HEK293 (cell line): ENCODE measurements around the gene RAC3.

Experiments
- YY1 ChIP-seq: fragments of 450-650 bp; formaldehyde crosslinking; IDR thresholded peaks from 2 replicates; pipeline ENCODE4 v1.5.1; 2018; ENCODE audit warnings: missing biosample characterization, missing genetic modification characterization
- TF ChIP-seq, protein P1 (sequence below): sonication (generic); formaldehyde crosslinking; IDR thresholded peaks from 2 replicates; pipeline ENCODE4 v1.8.1; 2022; ENCODE audit warnings: mild to moderate bottlenecking, moderate library complexity, missing genetic modification reagents
- TF ChIP-seq, protein P2 (sequence below): fragments of 450-650 bp; formaldehyde crosslinking; IDR thresholded peaks from 2 replicates; pipeline ENCODE4 v1.5.1; 2016; ENCODE audit warnings: missing biosample characterization, missing genetic modification characterization

DNA sequence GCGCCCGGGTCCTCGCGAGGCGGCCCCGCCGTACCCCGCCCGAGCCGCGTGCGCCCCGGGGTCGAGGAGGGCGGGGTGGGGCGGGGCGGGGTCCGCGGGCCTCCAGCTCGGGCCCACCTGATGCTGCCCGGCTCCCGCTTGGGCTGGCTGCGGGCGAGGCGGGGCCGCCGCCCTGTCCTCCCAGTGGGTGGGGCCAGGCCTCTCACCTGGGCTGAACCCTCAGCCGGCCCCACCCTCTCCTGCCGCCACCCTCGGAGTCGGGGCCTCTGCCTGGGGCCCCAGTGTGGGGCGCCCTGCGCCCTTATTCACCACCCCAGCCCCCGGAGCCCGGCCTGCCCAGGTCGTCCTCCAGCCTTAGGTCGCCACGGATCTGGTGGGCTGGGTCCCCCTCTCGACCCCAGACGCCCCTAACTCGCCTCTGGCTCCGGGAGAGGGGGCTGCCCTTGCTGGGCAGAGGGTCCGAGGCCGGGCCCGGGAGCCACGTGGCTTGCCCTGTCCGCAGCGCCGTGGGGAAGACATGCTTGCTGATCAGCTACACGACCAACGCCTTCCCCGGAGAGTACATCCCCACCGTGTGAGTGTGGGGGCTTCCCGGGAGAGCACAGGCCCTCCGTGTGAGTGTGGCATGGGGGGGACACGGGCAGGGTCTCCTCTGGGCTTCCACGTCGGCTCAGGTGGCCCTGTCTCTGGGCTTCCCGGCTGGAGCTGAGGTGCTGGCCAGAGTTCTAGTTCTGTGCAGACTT lies 578 bp downstream of the RAC3 start:
- TF ChIP-seq YY1 (tag by site-specific recombination), result no peak
- TF ChIP-seq, protein P1, sequence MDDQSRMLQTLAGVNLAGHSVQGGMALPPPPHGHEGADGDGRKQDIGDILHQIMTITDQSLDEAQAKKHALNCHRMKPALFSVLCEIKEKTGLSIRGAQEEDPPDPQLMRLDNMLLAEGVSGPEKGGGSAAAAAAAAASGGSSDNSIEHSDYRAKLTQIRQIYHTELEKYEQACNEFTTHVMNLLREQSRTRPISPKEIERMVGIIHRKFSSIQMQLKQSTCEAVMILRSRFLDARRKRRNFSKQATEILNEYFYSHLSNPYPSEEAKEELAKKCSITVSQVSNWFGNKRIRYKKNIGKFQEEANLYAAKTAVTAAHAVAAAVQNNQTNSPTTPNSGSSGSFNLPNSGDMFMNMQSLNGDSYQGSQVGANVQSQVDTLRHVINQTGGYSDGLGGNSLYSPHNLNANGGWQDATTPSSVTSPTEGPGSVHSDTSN (CRISPR knock-in tag), result no peak
- TF ChIP-seq, protein P2, sequence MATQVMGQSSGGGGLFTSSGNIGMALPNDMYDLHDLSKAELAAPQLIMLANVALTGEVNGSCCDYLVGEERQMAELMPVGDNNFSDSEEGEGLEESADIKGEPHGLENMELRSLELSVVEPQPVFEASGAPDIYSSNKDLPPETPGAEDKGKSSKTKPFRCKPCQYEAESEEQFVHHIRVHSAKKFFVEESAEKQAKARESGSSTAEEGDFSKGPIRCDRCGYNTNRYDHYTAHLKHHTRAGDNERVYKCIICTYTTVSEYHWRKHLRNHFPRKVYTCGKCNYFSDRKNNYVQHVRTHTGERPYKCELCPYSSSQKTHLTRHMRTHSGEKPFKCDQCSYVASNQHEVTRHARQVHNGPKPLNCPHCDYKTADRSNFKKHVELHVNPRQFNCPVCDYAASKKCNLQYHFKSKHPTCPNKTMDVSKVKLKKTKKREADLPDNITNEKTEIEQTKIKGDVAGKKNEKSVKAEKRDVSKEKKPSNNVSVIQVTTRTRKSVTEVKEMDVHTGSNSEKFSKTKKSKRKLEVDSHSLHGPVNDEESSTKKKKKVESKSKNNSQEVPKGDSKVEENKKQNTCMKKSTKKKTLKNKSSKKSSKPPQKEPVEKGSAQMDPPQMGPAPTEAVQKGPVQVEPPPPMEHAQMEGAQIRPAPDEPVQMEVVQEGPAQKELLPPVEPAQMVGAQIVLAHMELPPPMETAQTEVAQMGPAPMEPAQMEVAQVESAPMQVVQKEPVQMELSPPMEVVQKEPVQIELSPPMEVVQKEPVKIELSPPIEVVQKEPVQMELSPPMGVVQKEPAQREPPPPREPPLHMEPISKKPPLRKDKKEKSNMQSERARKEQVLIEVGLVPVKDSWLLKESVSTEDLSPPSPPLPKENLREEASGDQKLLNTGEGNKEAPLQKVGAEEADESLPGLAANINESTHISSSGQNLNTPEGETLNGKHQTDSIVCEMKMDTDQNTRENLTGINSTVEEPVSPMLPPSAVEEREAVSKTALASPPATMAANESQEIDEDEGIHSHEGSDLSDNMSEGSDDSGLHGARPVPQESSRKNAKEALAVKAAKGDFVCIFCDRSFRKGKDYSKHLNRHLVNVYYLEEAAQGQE (tag by site-specific recombination), result peak; percentile 47; the same call in 1 of the 2 replicates
